ENCODE results near the gene CT83.

The CT83 gene

GRCh38 chrX:116413273-116413672 lies 49.5 kb downstream of the CT83 start:
- no peak overlapping the region for H3K4me3 ChIP-seq (ENCODE audit: insufficient read depth, low read depth, low read length)
- H3K27ac ChIP-seq (ENCODE audit: insufficient read depth, low read depth, low read length, poor library complexity, severe bottlenecking): no peak overlapping the region
- WGBS, 2 experiments: 57 to 90% methylated on average over 1 of the region's 1 CpG
- H3K9me3 ChIP-seq (ENCODE audit: control insufficient read depth, low read length): no peaks in the 10 kb centered on the region
- no peaks in the 10 kb centered on the region for H3K4me1 ChIP-seq (ENCODE audit: control insufficient read depth, insufficient read depth, low read length)
- H3K27me3 ChIP-seq (ENCODE audit: control insufficient read depth, insufficient read depth, low read length, poor library complexity, severe bottlenecking): no peaks in the 10 kb centered on the region
- H3K36me3 ChIP-seq (ENCODE audit: control insufficient read depth, insufficient read depth, low read length): no peaks in the 10 kb centered on the region

Data from ectodermal cell (in vitro differentiated cells).